K562 (cell line): Measurements from ENCODE around the gene BTN3A1. TPM values are rescaled to one million over a fixed set of nuclear protein-coding genes. Genes with fewer than 3 reads are reported as not detected.

Experiments
- DNMT1 ChIP-seq: fragments of 450-650 bp; IDR thresholded peaks from 2 replicates; pipeline ENCODE4 v1.6.1; 2016; ENCODE audit warnings: antibody characterized with exemption, mild to moderate bottlenecking
- FOXA1 ChIP-seq: fragments of 450-650 bp; IDR thresholded peaks from 2 replicates; pipeline ENCODE4 v1.6.1; 2016; ENCODE audit warnings: mild to moderate bottlenecking, borderline replicate concordance
- HLTF ChIP-seq: fragments of 450-650 bp; IDR thresholded peaks from 2 replicates; pipeline ENCODE4 v1.6.1; 2016
- POU5F1 ChIP-seq: fragments of 150-350 bp; IDR thresholded peaks from 2 replicates; pipeline ENCODE4 v1.6.1; 2014; ENCODE audit warnings: borderline replicate concordance, low read length, low read depth, mild to moderate bottlenecking; ENCODE audit not compliant: partially characterized antibody
- SMARCC2 ChIP-seq: fragments of 450-650 bp; IDR thresholded peaks from 2 replicates; pipeline ENCODE4 v1.6.1; 2017; ENCODE audit warnings: antibody characterized with exemption, moderate library complexity, mild to moderate bottlenecking, low read depth
- TBP ChIP-seq: optimal IDR thresholded peaks from 2 replicates; pipeline ENCODE3; 2011; ENCODE audit warnings: low read depth, low read length, improper control_type of control experiment
- ZC3H8 ChIP-seq: fragments of 450-650 bp; IDR thresholded peaks from 2 replicates; pipeline ENCODE4 v1.6.1; 2017
- ZNF263 ChIP-seq: sonication (generic); formaldehyde crosslinking; IDR thresholded peaks from 2 replicates; pipeline ENCODE4 v1.8.0; 2022; ENCODE audit warnings: mild to moderate bottlenecking, missing genetic modification reagents, borderline replicate concordance
- ZNF274 ChIP-seq: IDR thresholded peaks from 2 replicates; pipeline ENCODE4 v1.6.1; 2011; ENCODE audit warnings: low read depth, mild to moderate bottlenecking, low read length, moderate library complexity, borderline replicate concordance
- ZNF551 ChIP-seq: fragments of 250-450 bp; sonication (Bioruptor Pico); IDR thresholded peaks from 2 replicates; pipeline ENCODE4 v1.5.0; 2021; ENCODE audit warnings: mild to moderate bottlenecking, moderate library complexity
- ZNF57 ChIP-seq: fragments of 450-650 bp; formaldehyde crosslinking; IDR thresholded peaks from 2 replicates; pipeline ENCODE4 v1.4.0; 2020; ENCODE audit warnings: mild to moderate bottlenecking, moderate library complexity
- ZNF586 ChIP-seq: fragments of 450-650 bp; formaldehyde crosslinking; conservative IDR thresholded peaks from 2 replicates; pipeline ENCODE4 v1.4.0; 2020; ENCODE audit warnings: mild to moderate bottlenecking, moderate library complexity
- polyA plus RNA-seq, 8 experiments: library from polyadenylated mRNA; depleted of rRNA in 4 of 8; stranded (reverse) in 5 of 8; unstranded in 3 of 8; fragments of >200 nt; fragmentation: Nextera tagmentation in 2 of 8; fragmentation: Illumina TruSeq in 1 of 8; extraction: Ambion mirVana in 2 of 8; extraction: Trizol in 1 of 8; gene quantifications; 2 replicates each; pipeline versions ENCODE4 v1.2.1 to v1.2.3, GENCODE V29; 2011 to 2014; ENCODE audit warnings: inconsistent platforms in 1 of 8, missing spikeins in 1 of 8
- total RNA-seq, 7 experiments: library from RNA; depleted of rRNA in 6 of 7; stranded (reverse); fragments of >200 nt in 6 of 7; fragmentation: Illumina TruSeq in 2 of 7; extraction: Trizol in 2 of 7; gene quantifications; 2 replicates each; pipeline versions ENCODE4 v1.2.1 to v1.2.3, GENCODE V29; 2011 to 2021; ENCODE audit warnings: low replicate concordance in 1 of 7
- TF ChIP-seq, protein P1 (sequence below): fragments of 450-650 bp; IDR thresholded peaks from 2 replicates; pipeline ENCODE4 v1.6.1; 2016; ENCODE audit warnings: mild to moderate bottlenecking, moderate library complexity
- TF ChIP-seq, protein P2 (sequence below): fragments of 450-650 bp; conservative IDR thresholded peaks from 2 replicates; pipeline ENCODE4 v1.6.1; 2016; ENCODE audit warnings: missing genetic modification characterization, low read depth, mild to moderate bottlenecking, missing compliant biosample characterization, moderate library complexity
- TF ChIP-seq, protein P3 (sequence below): sonication (generic); IDR thresholded peaks from 2 replicates; pipeline ENCODE4 v1.6.1; 2016

Gene BTN3A1
- total and polyA plus RNA-seq, 9 of the 15 experiments (the other 6 are each of a cell fraction or from before 2014, with no cell fraction given): 0.84 to 8.5 (median 3.9) TPM

DNA sequence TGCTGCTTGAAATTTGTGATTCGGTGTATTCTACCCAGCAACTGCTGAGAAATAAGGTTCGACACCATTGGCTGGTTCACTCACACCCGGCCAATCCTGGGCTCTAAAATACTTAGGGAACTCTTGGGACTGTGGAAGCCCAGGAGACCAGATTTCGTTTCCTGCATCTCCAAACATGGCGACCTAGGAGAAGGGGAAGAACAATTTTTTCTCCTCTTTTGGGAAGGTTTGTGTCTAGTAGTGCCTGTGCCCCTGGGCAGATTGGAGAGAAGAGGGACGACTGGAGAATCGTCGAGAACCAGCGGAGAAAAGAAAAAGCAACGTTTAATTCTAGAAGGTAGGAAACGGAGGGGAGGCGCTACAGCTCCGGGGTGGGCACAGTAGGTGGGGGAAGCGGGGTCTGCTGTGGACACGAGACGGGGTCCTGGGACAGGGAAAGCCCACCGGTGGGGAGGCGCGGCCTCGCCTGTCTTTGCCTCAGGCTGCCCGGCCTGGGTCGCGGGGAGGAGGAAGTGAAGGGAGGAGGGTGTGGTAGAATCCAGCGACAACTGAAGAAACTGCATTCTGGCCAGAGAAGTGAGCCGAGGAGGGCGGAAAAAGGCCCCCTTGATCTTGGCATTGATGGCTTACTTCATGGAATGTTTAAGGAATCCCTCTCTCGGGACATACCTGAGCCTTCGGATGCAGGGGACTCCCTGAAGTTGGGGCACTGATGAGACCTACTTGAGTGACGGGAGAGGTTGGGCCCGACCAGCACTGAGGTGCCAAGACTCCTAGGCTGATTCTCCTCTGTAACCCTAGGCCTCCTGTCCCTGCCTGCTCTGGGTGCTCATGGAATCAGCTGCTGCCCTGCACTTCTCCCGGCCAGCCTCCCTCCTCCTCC lies 56.0 kb downstream of the BTN3A1 start, which contains the start of gene BTN2A1 (continued):
- TF ChIP-seq, protein P1, sequence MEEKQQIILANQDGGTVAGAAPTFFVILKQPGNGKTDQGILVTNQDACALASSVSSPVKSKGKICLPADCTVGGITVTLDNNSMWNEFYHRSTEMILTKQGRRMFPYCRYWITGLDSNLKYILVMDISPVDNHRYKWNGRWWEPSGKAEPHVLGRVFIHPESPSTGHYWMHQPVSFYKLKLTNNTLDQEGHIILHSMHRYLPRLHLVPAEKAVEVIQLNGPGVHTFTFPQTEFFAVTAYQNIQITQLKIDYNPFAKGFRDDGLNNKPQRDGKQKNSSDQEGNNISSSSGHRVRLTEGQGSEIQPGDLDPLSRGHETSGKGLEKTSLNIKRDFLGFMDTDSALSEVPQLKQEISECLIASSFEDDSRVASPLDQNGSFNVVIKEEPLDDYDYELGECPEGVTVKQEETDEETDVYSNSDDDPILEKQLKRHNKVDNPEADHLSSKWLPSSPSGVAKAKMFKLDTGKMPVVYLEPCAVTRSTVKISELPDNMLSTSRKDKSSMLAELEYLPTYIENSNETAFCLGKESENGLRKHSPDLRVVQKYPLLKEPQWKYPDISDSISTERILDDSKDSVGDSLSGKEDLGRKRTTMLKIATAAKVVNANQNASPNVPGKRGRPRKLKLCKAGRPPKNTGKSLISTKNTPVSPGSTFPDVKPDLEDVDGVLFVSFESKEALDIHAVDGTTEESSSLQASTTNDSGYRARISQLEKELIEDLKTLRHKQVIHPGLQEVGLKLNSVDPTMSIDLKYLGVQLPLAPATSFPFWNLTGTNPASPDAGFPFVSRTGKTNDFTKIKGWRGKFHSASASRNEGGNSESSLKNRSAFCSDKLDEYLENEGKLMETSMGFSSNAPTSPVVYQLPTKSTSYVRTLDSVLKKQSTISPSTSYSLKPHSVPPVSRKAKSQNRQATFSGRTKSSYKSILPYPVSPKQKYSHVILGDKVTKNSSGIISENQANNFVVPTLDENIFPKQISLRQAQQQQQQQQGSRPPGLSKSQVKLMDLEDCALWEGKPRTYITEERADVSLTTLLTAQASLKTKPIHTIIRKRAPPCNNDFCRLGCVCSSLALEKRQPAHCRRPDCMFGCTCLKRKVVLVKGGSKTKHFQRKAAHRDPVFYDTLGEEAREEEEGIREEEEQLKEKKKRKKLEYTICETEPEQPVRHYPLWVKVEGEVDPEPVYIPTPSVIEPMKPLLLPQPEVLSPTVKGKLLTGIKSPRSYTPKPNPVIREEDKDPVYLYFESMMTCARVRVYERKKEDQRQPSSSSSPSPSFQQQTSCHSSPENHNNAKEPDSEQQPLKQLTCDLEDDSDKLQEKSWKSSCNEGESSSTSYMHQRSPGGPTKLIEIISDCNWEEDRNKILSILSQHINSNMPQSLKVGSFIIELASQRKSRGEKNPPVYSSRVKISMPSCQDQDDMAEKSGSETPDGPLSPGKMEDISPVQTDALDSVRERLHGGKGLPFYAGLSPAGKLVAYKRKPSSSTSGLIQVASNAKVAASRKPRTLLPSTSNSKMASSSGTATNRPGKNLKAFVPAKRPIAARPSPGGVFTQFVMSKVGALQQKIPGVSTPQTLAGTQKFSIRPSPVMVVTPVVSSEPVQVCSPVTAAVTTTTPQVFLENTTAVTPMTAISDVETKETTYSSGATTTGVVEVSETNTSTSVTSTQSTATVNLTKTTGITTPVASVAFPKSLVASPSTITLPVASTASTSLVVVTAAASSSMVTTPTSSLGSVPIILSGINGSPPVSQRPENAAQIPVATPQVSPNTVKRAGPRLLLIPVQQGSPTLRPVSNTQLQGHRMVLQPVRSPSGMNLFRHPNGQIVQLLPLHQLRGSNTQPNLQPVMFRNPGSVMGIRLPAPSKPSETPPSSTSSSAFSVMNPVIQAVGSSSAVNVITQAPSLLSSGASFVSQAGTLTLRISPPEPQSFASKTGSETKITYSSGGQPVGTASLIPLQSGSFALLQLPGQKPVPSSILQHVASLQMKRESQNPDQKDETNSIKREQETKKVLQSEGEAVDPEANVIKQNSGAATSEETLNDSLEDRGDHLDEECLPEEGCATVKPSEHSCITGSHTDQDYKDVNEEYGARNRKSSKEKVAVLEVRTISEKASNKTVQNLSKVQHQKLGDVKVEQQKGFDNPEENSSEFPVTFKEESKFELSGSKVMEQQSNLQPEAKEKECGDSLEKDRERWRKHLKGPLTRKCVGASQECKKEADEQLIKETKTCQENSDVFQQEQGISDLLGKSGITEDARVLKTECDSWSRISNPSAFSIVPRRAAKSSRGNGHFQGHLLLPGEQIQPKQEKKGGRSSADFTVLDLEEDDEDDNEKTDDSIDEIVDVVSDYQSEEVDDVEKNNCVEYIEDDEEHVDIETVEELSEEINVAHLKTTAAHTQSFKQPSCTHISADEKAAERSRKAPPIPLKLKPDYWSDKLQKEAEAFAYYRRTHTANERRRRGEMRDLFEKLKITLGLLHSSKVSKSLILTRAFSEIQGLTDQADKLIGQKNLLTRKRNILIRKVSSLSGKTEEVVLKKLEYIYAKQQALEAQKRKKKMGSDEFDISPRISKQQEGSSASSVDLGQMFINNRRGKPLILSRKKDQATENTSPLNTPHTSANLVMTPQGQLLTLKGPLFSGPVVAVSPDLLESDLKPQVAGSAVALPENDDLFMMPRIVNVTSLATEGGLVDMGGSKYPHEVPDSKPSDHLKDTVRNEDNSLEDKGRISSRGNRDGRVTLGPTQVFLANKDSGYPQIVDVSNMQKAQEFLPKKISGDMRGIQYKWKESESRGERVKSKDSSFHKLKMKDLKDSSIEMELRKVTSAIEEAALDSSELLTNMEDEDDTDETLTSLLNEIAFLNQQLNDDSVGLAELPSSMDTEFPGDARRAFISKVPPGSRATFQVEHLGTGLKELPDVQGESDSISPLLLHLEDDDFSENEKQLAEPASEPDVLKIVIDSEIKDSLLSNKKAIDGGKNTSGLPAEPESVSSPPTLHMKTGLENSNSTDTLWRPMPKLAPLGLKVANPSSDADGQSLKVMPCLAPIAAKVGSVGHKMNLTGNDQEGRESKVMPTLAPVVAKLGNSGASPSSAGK: peak; percentile 3; the same call in 1 of the 2 replicates
- TF ChIP-seq, protein P2, sequence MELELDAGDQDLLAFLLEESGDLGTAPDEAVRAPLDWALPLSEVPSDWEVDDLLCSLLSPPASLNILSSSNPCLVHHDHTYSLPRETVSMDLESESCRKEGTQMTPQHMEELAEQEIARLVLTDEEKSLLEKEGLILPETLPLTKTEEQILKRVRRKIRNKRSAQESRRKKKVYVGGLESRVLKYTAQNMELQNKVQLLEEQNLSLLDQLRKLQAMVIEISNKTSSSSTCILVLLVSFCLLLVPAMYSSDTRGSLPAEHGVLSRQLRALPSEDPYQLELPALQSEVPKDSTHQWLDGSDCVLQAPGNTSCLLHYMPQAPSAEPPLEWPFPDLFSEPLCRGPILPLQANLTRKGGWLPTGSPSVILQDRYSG (tag): no peak
- TF ChIP-seq ZNF274: no peak
- peak; percentile 59 for TF ChIP-seq TBP
- no peak for TF ChIP-seq DNMT1
- no peak for TF ChIP-seq ZNF551 (CRISPR knock-in tag)
- no peak for TF ChIP-seq ZC3H8
- TF ChIP-seq ZNF586 (CRISPR knock-in tag): no peak
- TF ChIP-seq ZNF57 (CRISPR knock-in tag): no peak
- TF ChIP-seq, protein P3, sequence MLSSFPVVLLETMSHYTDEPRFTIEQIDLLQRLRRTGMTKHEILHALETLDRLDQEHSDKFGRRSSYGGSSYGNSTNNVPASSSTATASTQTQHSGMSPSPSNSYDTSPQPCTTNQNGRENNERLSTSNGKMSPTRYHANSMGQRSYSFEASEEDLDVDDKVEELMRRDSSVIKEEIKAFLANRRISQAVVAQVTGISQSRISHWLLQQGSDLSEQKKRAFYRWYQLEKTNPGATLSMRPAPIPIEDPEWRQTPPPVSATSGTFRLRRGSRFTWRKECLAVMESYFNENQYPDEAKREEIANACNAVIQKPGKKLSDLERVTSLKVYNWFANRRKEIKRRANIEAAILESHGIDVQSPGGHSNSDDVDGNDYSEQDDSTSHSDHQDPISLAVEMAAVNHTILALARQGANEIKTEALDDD: no peak
- no peak for TF ChIP-seq HLTF
- TF ChIP-seq SMARCC2: no peak
- TF ChIP-seq POU5F1: no peak
- peak; percentile 88 for TF ChIP-seq ZNF263 (CRISPR knock-in tag)
- TF ChIP-seq FOXA1: no peak
